GM23248 (cell line): Measurements from ENCODE around the gene TNNI2. TPM values are rescaled to one million over a fixed set of nuclear protein-coding genes. Genes with fewer than 3 reads are reported as not detected.
"Not testable (repeated sequence)": the region's sequence is repeated elsewhere in the genome, so short reads cannot be mapped to it uniquely, and the experiment has no call there.

Experiments
- DNase-seq: peaks from one replicate; pipeline ENCODE4 v3.0.0-alpha.2; 2015
- H2AFZ ChIP-seq: fragments of 200-600 bp; sonication (generic); 2 replicates; pipeline ENCODE4 v1.6.1; 2016; ENCODE audit warnings: antibody characterized with exemption
- H3F3A ChIP-seq: fragments of 200-600 bp; sonication (generic); 2 replicates; pipeline ENCODE4 v1.6.1; 2016; ENCODE audit warnings: mild to moderate bottlenecking, antibody characterized with exemption, mixed run types; ENCODE audit not compliant: insufficient read depth
- H3K27ac ChIP-seq: fragments of 200-600 bp; sonication (generic); 2 replicates; pipeline ENCODE4 v1.5.1; 2016; ENCODE audit warnings: mild to moderate bottlenecking
- H3K27me3 ChIP-seq: fragments of 200-600 bp; sonication (generic); replicated peaks from 2 replicates; pipeline ENCODE4 v1.6.1; 2016; ENCODE audit warnings: mild to moderate bottlenecking; ENCODE audit not compliant: insufficient read depth
- H3K36me3 ChIP-seq: fragments of 200-600 bp; sonication (generic); 2 replicates; pipeline ENCODE4 v1.6.1; 2016; ENCODE audit warnings: low read depth, mild to moderate bottlenecking
- H3K4me1 ChIP-seq: fragments of 200-600 bp; sonication (generic); 2 replicates; pipeline ENCODE4 v1.6.1; 2016; ENCODE audit warnings: mild to moderate bottlenecking; ENCODE audit not compliant: insufficient read depth
- H3K4me2 ChIP-seq: fragments of 200-600 bp; sonication (generic); one replicate; pipeline ENCODE4 v1.6.1; 2016; ENCODE audit warnings: mild to moderate bottlenecking; ENCODE audit not compliant: unreplicated experiment
- H3K4me3 ChIP-seq: fragments of 200-600 bp; sonication (generic); 2 replicates; pipeline ENCODE4 v1.5.1; 2016; ENCODE audit warnings: mild to moderate bottlenecking
- H3K79me2 ChIP-seq: fragments of 200-600 bp; sonication (generic); 2 replicates; pipeline ENCODE4 v1.6.1; 2016; ENCODE audit warnings: mild to moderate bottlenecking; ENCODE audit not compliant: insufficient read depth
- H3K9ac ChIP-seq: fragments of 200-600 bp; sonication (generic); 2 replicates; pipeline ENCODE4 v1.6.1; 2016; ENCODE audit warnings: mild to moderate bottlenecking
- H3K9me2 ChIP-seq: fragments of 200-600 bp; sonication (generic); 2 replicates; pipeline ENCODE4 v1.6.1; 2016; ENCODE audit warnings: mixed run types, mild to moderate bottlenecking, moderate library complexity; ENCODE audit not compliant: insufficient read depth
- H3K9me3 ChIP-seq: fragments of 200-600 bp; sonication (generic); one replicate; pipeline ENCODE4 v1.6.1; 2017; ENCODE audit warnings: low read depth
- H4K20me1 ChIP-seq: fragments of 200-600 bp; sonication (generic); 2 replicates; pipeline ENCODE4 v1.6.0; 2016; ENCODE audit not compliant: insufficient read depth
- EZH2 ChIP-seq: fragments of 200-600 bp; sonication (generic); IDR thresholded peaks from 2 replicates; pipeline ENCODE4 v1.6.1; 2018; ENCODE audit warnings: antibody characterized with exemption, mild to moderate bottlenecking; ENCODE audit not compliant: insufficient read depth, poor library complexity, severe bottlenecking
- EZH2phosphoT487 ChIP-seq: fragments of 200-600 bp; sonication (generic); IDR thresholded peaks from 2 replicates; pipeline ENCODE4 v1.6.1; 2018; ENCODE audit warnings: antibody characterized with exemption, moderate library complexity, mild to moderate bottlenecking, low read depth; ENCODE audit not compliant: insufficient read depth
- WGBS, 2 experiments: methylation state at CpG; one replicate each; pipeline ENCODE4 v1.1.6; 2015 to 2017; ENCODE audit warnings: low lambda C conversion rate in 2 of 2, low coverage in 1 of 2; ENCODE audit errors: missing lambda C conversion rate in 2 of 2; 5-methylcytosine and 5-hydroxymethylcytosine counted together
- in situ Hi-C: fragments of 300-500 bp; cut with MboI; formaldehyde crosslinking; loops from 2 replicates; pipeline ENCODE4 v1.15.0; 2020
- polyA plus RNA-seq: library from polyadenylated mRNA; unstranded; fragments of >200 nt; fragmentation: Nextera tagmentation; extraction: Ambion mirVana; gene quantifications from 2 replicates; pipeline ENCODE4 v1.2.1, GENCODE V29; 2016
- total RNA-seq: library from RNA; depleted of rRNA; stranded (reverse); fragments of >200 nt; shearing (Covaris generic); gene quantifications from 2 replicates; pipeline ENCODE4 v1.2.3, GENCODE V29; 2014

The TNNI2 gene
- total and polyA plus RNA-seq, 2 experiments from 2014 or later, result not detected

GRCh38 chr11:1812801-1813200 lies 26.0 kb upstream of the TNNI2 start:
- Histone ChIP-seq H3K27ac (no peak overlapping the region), H3F3A (no peaks in the 10 kb centered on the region), H3K27me3 (peaks cover 66% of the 10 kb centered on the region), H3K9ac (no peak overlapping the region), H3K9me2 (no peaks in the 10 kb centered on the region), H3K79me2 (no peaks in the 10 kb centered on the region), H3K4me1 (no peaks in the 10 kb centered on the region), H3K4me3 (no peak overlapping the region), H3K4me2 (no peak overlapping the region), H3K9me3 (no peaks in the 10 kb centered on the region), H2AFZ (no peak overlapping the region), H4K20me1 (no peaks in the 10 kb centered on the region), H3K36me3 (no peaks in the 10 kb centered on the region)
- DNase-seq, result no peak
- in situ Hi-C loops, result loop anchor here (10.0 kb wide), 1 partner anchor 118 kb away; the partner anchor contains the start of gene KRTAP5-6
- WGBS, 2 experiments, result 52 to 64% methylated on average over 15 of the region's 15 CpGs
- TF ChIP-seq EZH2 (no peak), EZH2phosphoT487 (no peak)

DNA sequence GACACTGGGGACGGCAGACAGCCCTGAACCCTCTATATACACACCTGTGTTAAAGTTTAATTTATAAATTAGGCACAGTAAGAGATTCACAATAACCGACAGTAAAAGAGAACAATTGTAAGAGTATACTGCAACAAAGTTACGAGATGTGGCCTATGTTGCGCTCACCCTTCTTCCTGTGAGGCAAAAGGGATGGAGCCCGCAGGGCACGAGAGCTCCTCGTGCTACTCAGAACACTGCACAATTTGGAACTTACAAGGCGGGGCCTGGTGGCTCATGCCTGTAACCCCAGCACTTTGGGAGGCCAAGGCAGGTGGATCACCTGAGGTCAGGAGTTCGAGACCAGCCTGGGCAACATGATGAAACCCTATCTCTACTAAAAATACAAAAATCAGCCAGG lies 25.4 kb upstream of the TNNI2 start:
- not testable (repeated sequence) for H4K20me1 ChIP-seq, H3K4me3 ChIP-seq, H2AFZ ChIP-seq, H3K79me2 ChIP-seq, H3K36me3 ChIP-seq, H3K27ac ChIP-seq, H3K9me2 ChIP-seq, H3K9ac ChIP-seq, DNase-seq, H3K4me2 ChIP-seq, H3F3A ChIP-seq, H3K9me3 ChIP-seq, H3K4me1 ChIP-seq
- in situ Hi-C loops, result loop anchor here (10.0 kb wide), 1 partner anchor 119 kb away; the partner anchor contains the start of gene KRTAP5-6
- 44 to 56% methylated on average over 9 of the region's 9 CpGs for WGBS, 2 experiments
- H3K27me3 ChIP-seq, result peaks cover 69% of the 10 kb centered on the region

DNA sequence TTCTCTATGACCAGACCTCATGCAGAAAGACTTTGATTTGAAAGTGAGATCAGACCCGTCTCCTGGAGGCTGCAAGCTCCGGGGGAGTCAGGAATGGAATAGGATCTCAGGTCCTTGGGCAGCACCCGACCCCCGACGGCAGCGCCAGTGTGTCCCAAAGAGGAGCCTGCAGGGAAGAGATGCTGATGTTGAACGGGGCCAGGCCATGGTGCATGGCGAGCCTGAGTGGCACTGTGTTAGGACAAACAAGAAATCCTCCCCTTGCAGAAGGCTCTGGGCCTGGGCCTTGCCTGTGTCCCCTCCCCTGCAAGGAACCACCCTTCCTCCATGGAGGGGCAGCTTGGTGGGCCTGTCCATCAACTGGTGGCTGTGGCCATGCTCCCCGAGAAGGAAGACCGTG lies 24.1 kb upstream of the TNNI2 start:
- no peaks in the 10 kb centered on the region for H3K79me2 ChIP-seq
- H3K4me2 ChIP-seq, result no peak overlapping the region
- no peak overlapping the region for H2AFZ ChIP-seq
- H4K20me1 ChIP-seq, result no peaks in the 10 kb centered on the region
- no peaks in the 10 kb centered on the region for H3K9me3 ChIP-seq
- in situ Hi-C loops, result loop anchor here (10.0 kb wide), 1 partner anchor 120 kb away; the partner anchor contains the start of gene KRTAP5-6
- no peak overlapping the region for H3K27ac ChIP-seq
- no peak overlapping the region for H3K9ac ChIP-seq
- H3K36me3 ChIP-seq, result no peaks in the 10 kb centered on the region
- peaks cover 72% of the 10 kb centered on the region for H3K27me3 ChIP-seq
- no peaks in the 10 kb centered on the region for H3F3A ChIP-seq
- H3K4me3 ChIP-seq, result no peak overlapping the region
- H3K4me1 ChIP-seq, result no peaks in the 10 kb centered on the region
- no peak for DNase-seq
- TF ChIP-seq EZH2phosphoT487 (no peak), EZH2 (no peak)
- H3K9me2 ChIP-seq, result no peaks in the 10 kb centered on the region
- WGBS, 2 experiments, result 53 to 56% methylated on average over 9 to 10 of the region's 10 CpGs

DNA sequence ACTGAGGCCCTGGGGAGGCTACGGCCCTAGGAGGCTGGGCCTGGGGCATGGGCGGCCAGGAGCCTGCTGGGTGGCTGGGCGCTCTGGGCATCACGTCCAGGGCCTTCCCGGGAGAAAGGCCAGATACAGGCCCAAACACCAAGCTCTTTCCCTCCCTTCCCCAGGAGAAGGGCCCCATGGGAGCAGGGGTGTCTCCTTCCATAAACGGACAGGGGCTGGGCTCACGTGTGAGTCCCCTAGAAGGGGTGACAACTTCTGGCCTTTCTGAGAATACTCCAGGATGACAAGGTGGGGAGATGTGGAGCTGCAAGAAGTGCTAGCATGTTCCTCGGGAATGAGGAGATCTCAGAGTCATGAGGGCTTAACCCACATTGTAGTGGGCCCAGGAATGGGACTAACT lies 23.5 kb upstream of the TNNI2 start:
- no peak overlapping the region for H3K27ac ChIP-seq
- no peak for DNase-seq
- no peak overlapping the region for H2AFZ ChIP-seq
- in situ Hi-C loops, result loop anchor here (10.0 kb wide), 1 partner anchor 121 kb away; the partner anchor contains the start of gene KRTAP5-6
- H3K9me2 ChIP-seq, result no peaks in the 10 kb centered on the region
- 44 to 56% methylated on average over 8 of the region's 8 CpGs for WGBS, 2 experiments
- H3K9me3 ChIP-seq, result no peaks in the 10 kb centered on the region
- H3F3A ChIP-seq, result no peaks in the 10 kb centered on the region
- H3K36me3 ChIP-seq, result no peaks in the 10 kb centered on the region
- peaks cover 4% of the 10 kb centered on the region for H3K4me1 ChIP-seq
- H3K4me2 ChIP-seq, result no peak overlapping the region
- H4K20me1 ChIP-seq, result no peaks in the 10 kb centered on the region
- H3K4me3 ChIP-seq, result no peak overlapping the region
- peaks cover 69% of the 10 kb centered on the region for H3K27me3 ChIP-seq
- no peak overlapping the region for H3K9ac ChIP-seq
- H3K79me2 ChIP-seq, result no peaks in the 10 kb centered on the region
- TF ChIP-seq EZH2phosphoT487, result no peak
- no peak for TF ChIP-seq EZH2

- H4K20me1 ChIP-seq, result no peaks in the 10 kb centered on the region
- no peak overlapping the region for H2AFZ ChIP-seq
- no peak overlapping the region for H3K4me2 ChIP-seq
- H3K27me3 ChIP-seq, result peaks cover 69% of the 10 kb centered on the region
- H3K79me2 ChIP-seq, result no peaks in the 10 kb centered on the region
- no peak overlapping the region for H3K9ac ChIP-seq
- H3F3A ChIP-seq, result no peaks in the 10 kb centered on the region
- no peak for DNase-seq
- H3K27ac ChIP-seq, result no peak overlapping the region
- in situ Hi-C loops, result loop anchor here (10.0 kb wide), 1 partner anchor 121 kb away; the partner anchor contains the start of gene KRTAP5-6
- no peaks in the 10 kb centered on the region for H3K9me2 ChIP-seq
- H3K9me3 ChIP-seq, result no peaks in the 10 kb centered on the region
- TF ChIP-seq EZH2, result no peak
- TF ChIP-seq EZH2phosphoT487, result no peak
- H3K4me1 ChIP-seq, result peaks cover 9% of the 10 kb centered on the region
- 36 to 41% methylated on average over 7 of the region's 7 CpGs for whole genome bisulfite sequencing, 2 experiments
- no peak overlapping the region for H3K4me3 ChIP-seq
- H3K36me3 ChIP-seq, result no peaks in the 10 kb centered on the region
Measured at GRCh38 chr11:1815751-1816150, 23.0 kb upstream of the TNNI2 start.
